Neuronal stem cell (in vitro differentiated cells): Measurements from ENCODE around the gene BNIP5. TPM values are rescaled to one million over a fixed set of nuclear protein-coding genes. Genes with fewer than 3 reads are reported as not detected.

ENCODE experiments used
- DNase-seq: peaks from one replicate; pipeline ENCODE4 v3.0.0-alpha.2; 2013; ENCODE audit warnings: low spot score
- H2AFZ ChIP-seq: one replicate; pipeline ENCODE4 v1.6.1; 2013; ENCODE audit warnings: mild to moderate bottlenecking, low read length, inconsistent platforms
- H2AK5ac ChIP-seq: 2 replicates; pipeline ENCODE4 v1.6.1; 2013; ENCODE audit warnings: low read depth, mild to moderate bottlenecking, inconsistent platforms, low read length, moderate library complexity, mixed read lengths
- H2BK120ac ChIP-seq: 2 replicates; pipeline ENCODE4 v1.6.1; 2013; ENCODE audit warnings: low read depth, mild to moderate bottlenecking, inconsistent platforms, low read length, moderate library complexity, mixed read lengths
- H2BK12ac ChIP-seq: one replicate; pipeline ENCODE4 v1.6.1; 2013; ENCODE audit warnings: low read length, inconsistent platforms
- H2BK15ac ChIP-seq: 2 replicates; pipeline ENCODE4 v1.6.1; 2013; ENCODE audit warnings: mild to moderate bottlenecking, low read length, inconsistent platforms, mixed read lengths
- H2BK5ac ChIP-seq: one replicate; pipeline ENCODE4 v1.6.1; 2013; ENCODE audit warnings: inconsistent platforms, mild to moderate bottlenecking, low read length, moderate library complexity
- H3K14ac ChIP-seq: one replicate; pipeline ENCODE4 v1.6.1; 2013; ENCODE audit warnings: low read length, inconsistent platforms
- H3K18ac ChIP-seq: 2 replicates; pipeline ENCODE4 v1.6.1; 2013; ENCODE audit warnings: low read length, inconsistent platforms
- H3K23ac ChIP-seq: 2 replicates; pipeline ENCODE4 v1.6.1; 2013; ENCODE audit warnings: low read depth, mild to moderate bottlenecking, mixed read lengths, low read length, inconsistent platforms; ENCODE audit not compliant: poor library complexity
- H3K27ac ChIP-seq: replicated peaks from 3 replicates; pipeline ENCODE4 v1.5.1; 2013; ENCODE audit warnings: low read length, inconsistent platforms
- H3K27me3 ChIP-seq, 3 experiments: 2 replicates each; pipeline ENCODE4 v1.6.1; 2013; ENCODE audit warnings: low read length in 3 of 3, mild to moderate bottlenecking in 2 of 3, inconsistent platforms in 1 of 3, low read depth in 1 of 3, mixed read lengths in 1 of 3, moderate library complexity in 1 of 3; ENCODE audit not compliant: control insufficient read depth in 3 of 3, insufficient read depth in 3 of 3
- H3K36me3 ChIP-seq, 2 donors: replicated peaks in 1 of 2; 2 replicates each; pipeline ENCODE4 v1.6.1; 2013; ENCODE audit warnings: low read length in 2 of 2; ENCODE audit not compliant: control insufficient read depth in 2 of 2, insufficient read depth in 2 of 2
- H3K4ac ChIP-seq: 2 replicates; pipeline ENCODE4 v1.6.1; 2013; ENCODE audit warnings: inconsistent platforms, mild to moderate bottlenecking, low read length, moderate library complexity
- H3K4me1 ChIP-seq, 2 donors: 1 replicate in 1 of 2; 2 replicates in 1 of 2; pipeline ENCODE4 v1.6.1; 2013; ENCODE audit warnings: low read length in 2 of 2, low read depth in 1 of 2; ENCODE audit not compliant: control insufficient read depth in 2 of 2, insufficient read depth in 1 of 2
- H3K4me2 ChIP-seq: one replicate; pipeline ENCODE4 v1.6.1; 2013; ENCODE audit warnings: mild to moderate bottlenecking, low read length, inconsistent platforms; ENCODE audit not compliant: insufficient read depth, poor library complexity, severe bottlenecking
- H3K4me3 ChIP-seq, 2 donors: 2 replicates each; pipeline ENCODE4 v1.5.1; 2013; ENCODE audit warnings: low read length in 2 of 2, mild to moderate bottlenecking in 2 of 2, inconsistent platforms in 1 of 2, moderate library complexity in 1 of 2
- H3K79me1 ChIP-seq: one replicate; pipeline ENCODE4 v1.6.1; 2013; ENCODE audit warnings: low read depth, mild to moderate bottlenecking, inconsistent platforms, low read length, moderate library complexity
- H3K9ac ChIP-seq: one replicate; pipeline ENCODE4 v1.6.1; 2013; ENCODE audit warnings: mild to moderate bottlenecking, low read depth, low read length, inconsistent platforms; ENCODE audit not compliant: poor library complexity
- H3K9me3 ChIP-seq, 2 donors: replicated peaks in 1 of 2; 2 replicates each; pipeline versions ENCODE3 to v1.6.1; 2013; ENCODE audit warnings: low read length in 2 of 2, mild to moderate bottlenecking in 2 of 2, inconsistent platforms in 1 of 2, low read depth in 1 of 2, mixed read lengths in 1 of 2, moderate library complexity in 1 of 2; ENCODE audit not compliant: control insufficient read depth in 2 of 2, insufficient read depth in 1 of 2
- H4K8ac ChIP-seq: one replicate; pipeline ENCODE4 v1.6.1; 2013; ENCODE audit warnings: low read depth, mild to moderate bottlenecking, inconsistent platforms, low read length, moderate library complexity
- H4K91ac ChIP-seq: one replicate; pipeline ENCODE4 v1.6.1; 2013; ENCODE audit warnings: low read length, low read depth, mild to moderate bottlenecking, inconsistent platforms; ENCODE audit not compliant: poor library complexity
- WGBS, 2 donors: extraction: QIAGEN DNeasy Blood & Tissue Kit; methylation state at CpG; one replicate each; pipeline ENCODE4 v1.1.7; 2013; ENCODE audit warnings: missing lambda C conversion rate in 2 of 2, mixed read lengths in 1 of 2; ENCODE audit not compliant: insufficient read length in 2 of 2, insufficient replicate concordance in 1 of 2; ENCODE audit errors: extremely low coverage in 2 of 2; 5-methylcytosine and 5-hydroxymethylcytosine counted together
- polyA plus RNA-seq, 2 experiments: library from polyadenylated mRNA; stranded (reverse); fragments of 200-250 nt; gene quantifications; one replicate each; pipeline ENCODE4 v1.2.3, GENCODE V29; 2013

Gene BNIP5, protein sequence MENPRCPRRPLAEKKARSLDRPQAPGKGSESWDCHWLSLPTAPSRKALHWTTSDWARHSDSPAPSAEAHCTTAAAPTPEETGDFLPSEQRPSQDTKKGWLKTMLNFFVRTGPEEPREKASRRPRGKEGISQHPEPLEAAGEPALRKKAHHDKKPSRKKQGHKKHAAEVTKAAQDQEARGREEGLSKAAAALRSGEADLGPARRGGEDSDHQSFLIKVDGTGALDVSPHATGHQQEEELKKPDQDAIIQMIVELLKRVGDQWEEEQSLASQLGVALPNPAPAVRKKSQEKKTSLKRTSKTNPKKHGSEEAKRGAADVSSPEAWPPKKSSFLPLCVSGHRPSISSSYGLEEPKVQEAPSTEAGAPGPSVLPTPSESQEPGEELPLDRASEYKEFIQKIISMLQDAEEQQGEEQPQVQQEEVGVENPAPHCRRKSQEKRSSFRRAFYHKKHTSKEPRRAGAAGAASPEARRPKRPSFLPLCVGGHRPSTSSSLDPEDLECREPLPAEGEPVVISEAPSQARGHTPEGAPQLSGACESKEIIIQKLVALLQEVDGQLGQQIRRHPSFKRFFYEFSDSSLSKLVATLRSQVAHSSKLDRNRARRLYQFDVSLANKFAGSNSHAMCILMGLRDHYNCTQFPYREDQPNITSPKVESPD
- 0.01 TPM for polyA plus RNA-seq (2013, experiment 1 of 2)
- 0.03 TPM for polyA plus RNA-seq (2013, experiment 2 of 2)

- Histone ChIP-seq H3K9ac (no peak within 1 kb of the TSS), H3K79me1 (no peaks in the 10 kb centered on the region), H3K14ac (no peak within 1 kb of the TSS), H3K36me3 (no peaks in the 10 kb centered on the region), H3K4me2 (no peak within 1 kb of the TSS), H3K23ac (no peak within 1 kb of the TSS), H2AK5ac (no peak within 1 kb of the TSS), H2BK12ac (no peak within 1 kb of the TSS), H3K18ac (no peak within 1 kb of the TSS), H2AFZ (no peak within 1 kb of the TSS), H3K4me3 (no peak within 1 kb of the TSS), H2BK120ac (no peak within 1 kb of the TSS), H4K8ac (no peak within 1 kb of the TSS), H3K9me3 (no peaks in the 10 kb centered on the region), H2BK15ac (no peak within 1 kb of the TSS), H3K4me1 (peaks cover 8 to 14% of the 10 kb centered on the region in 2 donors), H3K4ac (no peak within 1 kb of the TSS), H3K27me3 (peaks cover 0 to 62% (median 6%) of the 10 kb centered on the region in 3 experiments), H3K27ac (no peak within 1 kb of the TSS), H4K91ac (no peak within 1 kb of the TSS), H2BK5ac (no peak within 1 kb of the TSS)
- no CpG with 5 or more reads among the region's 3 CpGs for WGBS, 2 donors
- no peak for DNase-seq
Measured at GRCh38 chr6:36336779-36337241, at the start of gene BNIP5. Gene BNIP5, minus strand, starts transcription at chr6:36336888. Its CDS starts 6,198 bp downstream, at chr6:36330690.

DNA sequence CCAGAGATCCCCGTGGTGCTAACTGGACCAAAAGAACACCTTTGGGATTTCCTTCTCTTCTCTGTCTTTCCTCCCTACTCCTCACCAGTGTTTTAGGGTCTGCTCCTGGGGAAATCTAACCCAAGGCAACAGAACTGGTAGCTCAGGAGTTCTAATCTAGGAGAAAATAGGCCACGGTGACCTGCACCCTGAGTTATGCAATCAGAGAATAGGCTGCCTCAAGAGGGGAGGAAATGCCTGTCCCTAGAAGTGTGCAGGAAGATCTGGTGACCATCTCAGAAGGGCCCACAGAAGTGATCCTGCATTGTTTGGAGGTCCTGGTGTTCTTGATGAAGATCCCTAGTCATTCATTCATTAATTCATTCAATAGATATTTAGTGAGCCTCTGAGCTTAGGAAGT lies 47.4 kb upstream of the BNIP5 start:
- Histone ChIP-seq H3K27ac (no peak overlapping the region), H4K91ac (no peak overlapping the region), H2AK5ac (no peak overlapping the region), H3K14ac (no peak overlapping the region), H3K23ac (no peak overlapping the region), H2AFZ (no peak overlapping the region), H2BK12ac (no peak overlapping the region), H3K9ac (no peak overlapping the region), H3K9me3 (no peaks in the 10 kb centered on the region), H3K18ac (no peak overlapping the region), H2BK120ac (no peak overlapping the region), H3K4me3 (no peak overlapping the region), H3K27me3 (peaks cover 16 to 76% (median 33%) of the 10 kb centered on the region in 3 experiments), H3K4me1 (peaks cover 6 to 9% of the 10 kb centered on the region in 2 donors), H3K4ac (no peak overlapping the region), H3K36me3 (no peaks in the 10 kb centered on the region), H2BK15ac (no peak overlapping the region), H3K79me1 (no peaks in the 10 kb centered on the region), H4K8ac (no peak overlapping the region), H3K4me2 (no peak overlapping the region), H2BK5ac (no peak overlapping the region)
- DNase-seq = no peak
- WGBS, 2 donors = no CpG with 5 or more reads among the region's 2 CpGs

DNA sequence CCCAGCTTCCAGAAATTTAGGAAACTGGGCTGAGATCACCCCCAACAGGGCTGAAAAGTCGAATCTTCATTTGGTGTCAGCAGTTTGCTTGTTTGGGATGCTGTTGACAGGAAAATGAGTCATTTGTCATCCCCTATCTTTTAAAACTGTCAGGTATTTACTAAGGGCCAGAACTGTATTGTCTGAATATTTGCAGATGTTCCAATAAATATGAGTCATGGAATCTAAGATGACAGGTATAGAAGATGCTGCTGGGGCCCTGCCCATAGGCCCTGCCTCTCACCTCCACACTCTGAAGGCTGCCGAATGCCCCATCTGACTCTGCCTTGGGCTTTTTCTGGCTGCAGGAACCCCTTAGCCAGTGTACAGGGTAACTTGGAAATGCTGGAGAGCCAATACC lies 46.9 kb upstream of the BNIP5 start:
- Histone ChIP-seq H3K4me2 (no peak overlapping the region), H2BK15ac (no peak overlapping the region), H4K91ac (no peak overlapping the region), H3K79me1 (no peaks in the 10 kb centered on the region), H4K8ac (no peak overlapping the region), H2BK120ac (no peak overlapping the region), H3K4ac (no peak overlapping the region), H3K36me3 (no peaks in the 10 kb centered on the region), H3K18ac (no peak overlapping the region), H3K4me3 (no peak overlapping the region), H2BK5ac (no peak overlapping the region), H3K9ac (no peak overlapping the region), H3K27ac (no peak overlapping the region), H2AFZ (no peak overlapping the region), H2BK12ac (no peak overlapping the region), H3K14ac (no peak overlapping the region), H2AK5ac (no peak overlapping the region), H3K4me1 (peaks cover 6 to 9% of the 10 kb centered on the region in 2 donors), H3K23ac (no peak overlapping the region), H3K9me3 (no peaks in the 10 kb centered on the region), H3K27me3 (peaks cover 16 to 76% (median 30%) of the 10 kb centered on the region in 3 experiments)
- no peak for DNase-seq
- WGBS, 2 donors = no CpG with 5 or more reads among the region's 2 CpGs

GRCh38 chr6:36382976-36383375 lies 46.3 kb upstream of the BNIP5 start:
- no CpG with 5 or more reads among the region's 4 CpGs for WGBS, 2 donors
- Histone ChIP-seq H3K14ac (no peak overlapping the region), H2BK12ac (no peak overlapping the region), H3K27me3 (peaks cover 12 to 72% (median 24%) of the 10 kb centered on the region in 3 experiments), H3K4me3 (no peak overlapping the region), H3K9me3 (no peaks in the 10 kb centered on the region), H4K8ac (no peak overlapping the region), H2BK5ac (no peak overlapping the region), H3K4me2 (no peak overlapping the region), H4K91ac (no peak overlapping the region), H3K9ac (no peak overlapping the region), H3K4ac (no peak overlapping the region), H3K27ac (no peak overlapping the region), H2BK15ac (no peak overlapping the region), H3K23ac (no peak overlapping the region), H2AFZ (no peak overlapping the region), H3K18ac (no peak overlapping the region), H3K79me1 (no peaks in the 10 kb centered on the region), H2AK5ac (no peak overlapping the region), H2BK120ac (no peak overlapping the region), H3K4me1 (peaks cover 6 to 9% of the 10 kb centered on the region in 2 donors), H3K36me3 (no peaks in the 10 kb centered on the region)
- no peak for DNase-seq
